ENCODE results near the gene DYNLT1. TPM values are rescaled to one million over a fixed set of nuclear protein-coding genes. Genes with fewer than 3 reads are reported as not detected.
"Not testable (repeated sequence)": the region's sequence is repeated elsewhere in the genome, so short reads cannot be mapped to it uniquely, and the experiment has no call there.

Gene DYNLT1
- total and polyA plus RNA-seq, 9 of the 15 experiments (the other 6 are each of a cell fraction or from before 2014, with no cell fraction given) = 42.2 to 583 (median 127) TPM

DNA sequence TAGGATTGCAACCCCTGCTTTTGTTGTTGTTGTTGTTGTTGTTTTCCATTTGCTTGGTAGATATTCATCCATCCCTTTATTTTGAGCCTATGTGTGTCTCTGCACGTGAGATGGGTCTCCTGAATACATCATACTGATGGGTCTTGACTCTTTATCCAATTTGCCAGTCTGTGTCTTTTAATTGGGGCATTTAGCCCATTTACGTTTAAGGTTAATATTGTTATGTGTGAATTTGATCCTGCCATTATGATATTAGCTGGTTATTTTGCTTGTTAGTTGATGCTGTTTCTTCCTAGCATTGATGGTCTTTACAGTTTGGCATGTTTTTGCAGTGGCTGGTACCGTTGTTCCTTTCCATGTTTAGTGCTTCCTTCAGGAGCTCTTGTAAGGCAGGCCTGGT is 26.3 kb downstream of the DYNLT1 start:
- H3K27ac ChIP-seq (ENCODE audit: extremely low read depth, low read depth, low read length); H2AFZ ChIP-seq (ENCODE audit: low read depth, low read length); H3K27me3 ChIP-seq (ENCODE audit: control insufficient read depth in 2 of 2, insufficient read depth in 2 of 2, low read length in 2 of 2); in situ Hi-C loops (cut with MboI); H3K4me3 ChIP-seq; BruUV-seq (replicated peaks); FAIRE-seq; H3K9me1 ChIP-seq (ENCODE audit: control insufficient read depth, insufficient read depth, low read length); H4K20me1 ChIP-seq (replicated peaks; ENCODE audit: control insufficient read depth, insufficient read depth, low read length); H3K9me3 ChIP-seq (replicated peaks; ENCODE audit: control insufficient read depth, insufficient read depth, low read depth, low read length); H3K4me1 ChIP-seq (replicated peaks in 1 of 2; ENCODE audit: control insufficient read depth in 2 of 2, insufficient read depth in 2 of 2, low read length in 2 of 2); intact Hi-C loops (cut with micrococcal nuclease); H3K79me2 ChIP-seq (ENCODE audit: control insufficient read depth, insufficient read depth, low read length); H3K9ac ChIP-seq (ENCODE audit: insufficient read depth in 1 of 2, low read depth in 2 of 2, low read length in 2 of 2); CTCF ChIA-PET (ENCODE audit: low intra/inter-chr PET ratio); ATAC-seq; DNase-seq (ENCODE audit: extremely low read depth in 1 of 4, low spot score in 3 of 4); H3K4me2 ChIP-seq (ENCODE audit: insufficient read depth, low read length); POLR2A ChIA-PET: not testable (repeated sequence)
- WGBS (ENCODE audit: insufficient coverage, low coverage, missing lambda C conversion rate) = 92% methylated on average over 3 of the region's 3 CpGs
- H3K36me3 ChIP-seq (ENCODE audit: control insufficient read depth, insufficient read depth, low read length) = peaks cover 53% of the 10 kb centered on the region
- peak; percentile 92 for TF ChIP-seq ZNF507 (tag; conservative IDR thresholded peaks at IDR 0.05)

DNA sequence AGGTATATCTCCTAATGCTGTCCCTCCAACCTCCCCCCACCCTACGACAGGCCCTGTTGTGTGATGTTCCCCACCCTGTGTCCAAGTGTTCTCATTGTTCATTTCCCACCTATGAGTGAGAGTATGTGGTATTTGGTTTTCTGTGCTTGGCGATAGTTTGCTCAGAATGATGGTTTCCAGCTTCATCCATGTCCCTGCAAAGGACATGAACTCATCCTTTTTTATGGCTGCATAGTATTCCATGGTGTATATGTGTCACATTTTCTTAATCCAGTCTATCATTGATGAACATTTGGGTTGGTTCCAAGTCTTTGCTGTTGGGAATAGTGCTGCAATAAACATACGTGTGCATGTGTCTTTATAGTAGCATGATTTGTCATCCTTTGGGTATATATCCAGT is 29.9 kb downstream of the DYNLT1 start:
- DNase-seq (ENCODE audit: extremely low read depth in 1 of 4, low spot score in 3 of 4); H3K79me2 ChIP-seq (ENCODE audit: control insufficient read depth, insufficient read depth, low read length); H3K4me1 ChIP-seq (replicated peaks in 1 of 2; ENCODE audit: control insufficient read depth in 2 of 2, insufficient read depth in 2 of 2, low read length in 2 of 2); in situ Hi-C loops (cut with MboI); POLR2A ChIA-PET; H4K20me1 ChIP-seq (replicated peaks; ENCODE audit: control insufficient read depth, insufficient read depth, low read length); H3K27me3 ChIP-seq (ENCODE audit: control insufficient read depth in 2 of 2, insufficient read depth in 2 of 2, low read length in 2 of 2); H3K9ac ChIP-seq (ENCODE audit: insufficient read depth in 1 of 2, low read depth in 2 of 2, low read length in 2 of 2); H3K4me3 ChIP-seq; H2AFZ ChIP-seq (ENCODE audit: low read depth, low read length); H3K27ac ChIP-seq (ENCODE audit: extremely low read depth, low read depth, low read length); intact Hi-C loops (cut with micrococcal nuclease); H3K9me3 ChIP-seq (replicated peaks; ENCODE audit: control insufficient read depth, insufficient read depth, low read depth, low read length); BruUV-seq (replicated peaks); H3K4me2 ChIP-seq (ENCODE audit: insufficient read depth, low read length); ATAC-seq; CTCF ChIA-PET (ENCODE audit: low intra/inter-chr PET ratio); FAIRE-seq; H3K9me1 ChIP-seq (ENCODE audit: control insufficient read depth, insufficient read depth, low read length): not testable (repeated sequence)
- 94% methylated on average over 3 of the region's 3 CpGs for WGBS (ENCODE audit: insufficient coverage, low coverage, missing lambda C conversion rate)
- TF ChIP-seq HDAC2 (IDR thresholded peaks at IDR 0.05) (0 out of 2 replicates have a peak, but pooled peaks have one; percentile 23), KDM1A (IDR thresholded peaks at IDR 0.05) (peak in 1 of 2 experiments; percentile 49; a peak in 1 of 4 replicates), BCOR (IDR thresholded peaks at IDR 0.05) (peak; percentile 62)
- H3K36me3 ChIP-seq (ENCODE audit: control insufficient read depth, insufficient read depth, low read length) = peaks cover 56% of the 10 kb centered on the region; the same call in 2 of the 3 replicates
